SU-DHL-6 (cell line): ENCODE data around the gene MAST4.
A peak's percentile ranks its signal among the peaks of the same experiment; 100 is the strongest.

Source experiments
- H2AFZ ChIP-seq: fragments of 200-600 bp; sonication (generic); 2 replicates; pipeline ENCODE4 v1.6.1; 2014; ENCODE audit warnings: low read depth, mild to moderate bottlenecking, moderate library complexity, mixed read lengths, antibody characterized with exemption, low read length; ENCODE audit not compliant: severe bottlenecking
- H3F3A ChIP-seq: fragments of 200-600 bp; shearing (Covaris generic); 2 replicates; pipeline ENCODE4 v1.6.0; 2016; ENCODE audit warnings: antibody characterized with exemption, mild to moderate bottlenecking; ENCODE audit not compliant: insufficient read depth
- H3K27ac ChIP-seq: fragments of 200-600 bp; sonication (generic); 2 replicates; pipeline ENCODE4 v1.5.1; 2016; ENCODE audit warnings: low read depth, mild to moderate bottlenecking, low read length, moderate library complexity, mixed read lengths
- H3K27me3 ChIP-seq: fragments of 200-600 bp; sonication (generic), shearing (Covaris generic); 2 replicates; pipeline ENCODE4 v1.6.0; 2014; ENCODE audit warnings: mild to moderate bottlenecking, low read length
- H3K36me3 ChIP-seq: fragments of 200-600 bp; sonication (generic); 2 replicates; pipeline ENCODE4 v1.6.1; 2014; ENCODE audit warnings: mild to moderate bottlenecking, low read length, mixed read lengths
- H3K4me2 ChIP-seq: fragments of 300-600, 200-600 bp; shearing (Covaris generic), sonication (generic); 2 replicates; pipeline ENCODE4 v1.6.0; 2014; ENCODE audit warnings: low read length, low read depth, mild to moderate bottlenecking; ENCODE audit not compliant: poor library complexity, severe bottlenecking
- H3K4me3 ChIP-seq: fragments of 200-600 bp; sonication (generic); 2 replicates; pipeline ENCODE4 v1.5.1; 2014; ENCODE audit warnings: antibody characterized with exemption, low read length, mild to moderate bottlenecking, mixed read lengths; ENCODE audit not compliant: insufficient read depth, poor library complexity, severe bottlenecking
- H3K79me2 ChIP-seq: fragments of 200-600 bp; sonication (generic); 2 replicates; pipeline ENCODE4 v1.6.1; 2014; ENCODE audit warnings: mild to moderate bottlenecking, low read length, moderate library complexity; ENCODE audit not compliant: insufficient read depth
- H3K9ac ChIP-seq: fragments of 200-600 bp; sonication (generic); 2 replicates; pipeline ENCODE4 v1.7.0; 2014; ENCODE audit warnings: mild to moderate bottlenecking, low read length
- H3K9me2 ChIP-seq: fragments of 200-600 bp; sonication (generic); replicated peaks from 2 replicates; pipeline ENCODE4 v1.6.1; 2014; ENCODE audit warnings: low read length; ENCODE audit not compliant: insufficient read depth
- H3K9me3 ChIP-seq: fragments of 200-600 bp; sonication (generic); 2 replicates; pipeline ENCODE4 v1.6.1; 2014; ENCODE audit warnings: low read length, mixed read lengths; ENCODE audit not compliant: insufficient read depth
- H4K20me1 ChIP-seq: fragments of 200-600 bp; sonication (generic); 2 replicates; pipeline ENCODE4 v1.6.1; 2014; ENCODE audit warnings: low read depth, mild to moderate bottlenecking, antibody characterized with exemption, low read length, moderate library complexity, mixed read lengths
- CTCF ChIP-seq: fragments of 200-600 bp; sonication (generic); IDR thresholded peaks from one replicate; pipeline ENCODE4 v1.5.1; 2017; ENCODE audit warnings: antibody characterized with exemption, mild to moderate bottlenecking, low read length, moderate library complexity; ENCODE audit not compliant: insufficient read depth, poor library complexity, severe bottlenecking
- EZH2phosphoT487 ChIP-seq: fragments of 200-600 bp; sonication (generic), shearing (Covaris generic); conservative IDR thresholded peaks from 2 replicates; pipeline ENCODE4 v1.6.1; 2018; ENCODE audit warnings: mild to moderate bottlenecking, antibody characterized with exemption, low read length, moderate library complexity, mixed read lengths

Gene MAST4

GRCh38 chr5:66551945-66552344 lies 44.2 kb upstream of the MAST4 start:
- Histone ChIP-seq H3K4me2 (no peak overlapping the region), H3K27ac (no peak overlapping the region)

GRCh38 chr5:66553368-66553912 lies 42.8 kb upstream of the MAST4 start:
- no peaks in the 10 kb centered on the region for H3K9me2 ChIP-seq
- no peaks in the 10 kb centered on the region for H3K36me3 ChIP-seq
- peak overlapping the region; percentile 46 for H3K27ac ChIP-seq
- H3K27me3 ChIP-seq = no peaks in the 10 kb centered on the region
- peak overlapping the region; percentile 48 for H3K4me2 ChIP-seq
- H4K20me1 ChIP-seq = no peaks in the 10 kb centered on the region
- TF ChIP-seq EZH2phosphoT487 (no peak), CTCF (no peak)
- no peak overlapping the region for H3K9ac ChIP-seq
- no peaks in the 10 kb centered on the region; the same call in 1 of the 2 replicates for H3F3A ChIP-seq
- H3K79me2 ChIP-seq = no peaks in the 10 kb centered on the region
- H3K9me3 ChIP-seq = peaks cover 8% of the 10 kb centered on the region; the same call in 1 of the 2 replicates
- H2AFZ ChIP-seq = peak overlapping the region; percentile 18
- H3K4me3 ChIP-seq = peak overlapping the region; percentile 4

More at GRCh38 chr5:66551945-66552344, 44.2 kb upstream of the MAST4 start:
- H3K9ac ChIP-seq = no peak overlapping the region
- peaks cover 1% of the 10 kb centered on the region; the same call in 1 of the 2 replicates for H3K36me3 ChIP-seq
- H3K79me2 ChIP-seq = no peaks in the 10 kb centered on the region
- no peaks in the 10 kb centered on the region for H3K9me2 ChIP-seq
- H3K4me3 ChIP-seq = no peak overlapping the region
- H3K9me3 ChIP-seq = peaks cover 8% of the 10 kb centered on the region; the same call in 1 of the 2 replicates
- no peak for TF ChIP-seq CTCF
- TF ChIP-seq EZH2phosphoT487 = no peak
- H3F3A ChIP-seq = no peaks in the 10 kb centered on the region; the same call in 1 of the 2 replicates
- H3K27me3 ChIP-seq = no peaks in the 10 kb centered on the region
- H4K20me1 ChIP-seq = no peaks in the 10 kb centered on the region
- H2AFZ ChIP-seq = no peak overlapping the region

- Histone ChIP-seq H2AFZ (peak overlapping the region; percentile 18), H3K9me3 (peaks cover 8% of the 10 kb centered on the region; the same call in 1 of the 2 replicates), H3K4me3 (peak overlapping the region; percentile 4), H3K79me2 (no peaks in the 10 kb centered on the region), H3F3A (no peaks in the 10 kb centered on the region; the same call in 1 of the 2 replicates), H4K20me1 (no peaks in the 10 kb centered on the region), H3K27ac (peak overlapping the region; percentile 46), H3K36me3 (no peaks in the 10 kb centered on the region), H3K27me3 (no peaks in the 10 kb centered on the region), H3K4me2 (peak overlapping the region; percentile 48), H3K9me2 (no peaks in the 10 kb centered on the region), H3K9ac (no peak overlapping the region)
- no peak for TF ChIP-seq CTCF
- no peak for TF ChIP-seq EZH2phosphoT487
These were observed 42.1 kb upstream of the MAST4 start for GRCh38 chr5:66553916-66554575.
